ENCODE data around the gene PRICKLE3.

GRCh38 chrX:49163555-49164419 is 22.4 kb downstream of the PRICKLE3 start:
- TF ChIP-seq POLR2A (IDR thresholded peaks at IDR 0.05; ENCODE audit: low read depth, low read length) (no peak), CTCF (conservative IDR thresholded peaks at IDR 0.05; ENCODE audit: low read depth, low read length) (peak; percentile 75), ELK1 (IDR thresholded peaks at IDR 0.05; ENCODE audit: borderline replicate concordance, low read depth, low read length) (no peak), MAZ (IDR thresholded peaks at IDR 0.05; ENCODE audit: borderline replicate concordance, low read depth, low read length) (peak; percentile 48; the same call in 1 of the 2 replicates), MXI1 (IDR thresholded peaks at IDR 0.05; ENCODE audit: borderline replicate concordance, low read depth, low read length) (no peak), CEBPB (IDR thresholded peaks at IDR 0.05; ENCODE audit: low read depth, low read length) (no peak), RFX5 (IDR thresholded peaks at IDR 0.05; ENCODE audit: low read depth, low read length) (no peak), SMC3 (IDR thresholded peaks at IDR 0.05; ENCODE audit: low read depth, low read length) (peak; percentile 48)
